HG03460 (cell line): ENCODE measurements around the gene RORC.
"Not testable (repeated sequence)": the region's sequence is repeated elsewhere in the genome, so short reads cannot be mapped to it uniquely, and the experiment has no call there.

ENCODE experiments used
- ATAC-seq: cut with Tn5 transposase; IDR thresholded peaks from one replicate; pipeline ENCODE4 v1.9.1; 2021; ENCODE audit not compliant: unreplicated experiment

Gene RORC

DNA sequence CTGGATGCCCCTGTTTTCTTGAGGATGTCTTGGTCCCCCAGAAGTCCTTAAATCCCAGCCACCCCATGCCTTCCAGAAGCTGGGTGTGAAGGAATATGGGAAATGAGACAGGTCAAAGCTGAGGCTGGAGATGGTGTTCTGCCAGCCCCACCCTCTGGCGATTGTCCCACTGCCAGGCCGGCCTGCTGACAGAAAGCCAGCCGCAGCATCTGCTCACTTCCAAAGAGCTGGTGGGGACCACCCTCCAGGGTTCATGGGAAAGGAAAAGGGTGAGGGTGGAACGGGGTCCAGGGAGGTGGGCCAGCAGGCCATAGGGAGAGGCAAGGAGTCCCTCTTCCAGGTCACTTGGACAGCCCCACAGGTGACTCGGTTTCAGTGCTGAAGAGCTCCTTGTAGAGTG lies 24.5 kb downstream of the RORC start:
- no peak for ATAC-seq

DNA sequence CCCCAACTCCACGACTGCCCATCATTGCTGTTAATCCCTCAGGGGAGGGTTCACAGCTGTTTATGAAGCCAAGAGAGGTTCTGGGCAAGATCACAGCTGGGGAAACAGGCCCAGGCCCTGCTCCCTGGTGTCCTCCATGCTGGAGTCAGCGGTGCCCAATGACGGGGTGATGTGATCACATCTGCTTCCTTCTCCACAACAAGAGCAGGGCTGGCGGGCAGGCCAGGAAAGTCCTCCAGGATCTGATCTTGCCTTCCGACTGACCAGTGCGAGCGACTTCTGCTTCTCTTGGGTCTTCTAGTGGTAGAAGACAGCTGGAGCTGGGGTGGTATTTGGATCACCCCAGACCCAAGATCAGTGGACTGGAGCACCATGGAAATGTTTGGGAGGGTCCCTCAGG lies 25.4 kb downstream of the RORC start:
- ATAC-seq, result no peak

DNA sequence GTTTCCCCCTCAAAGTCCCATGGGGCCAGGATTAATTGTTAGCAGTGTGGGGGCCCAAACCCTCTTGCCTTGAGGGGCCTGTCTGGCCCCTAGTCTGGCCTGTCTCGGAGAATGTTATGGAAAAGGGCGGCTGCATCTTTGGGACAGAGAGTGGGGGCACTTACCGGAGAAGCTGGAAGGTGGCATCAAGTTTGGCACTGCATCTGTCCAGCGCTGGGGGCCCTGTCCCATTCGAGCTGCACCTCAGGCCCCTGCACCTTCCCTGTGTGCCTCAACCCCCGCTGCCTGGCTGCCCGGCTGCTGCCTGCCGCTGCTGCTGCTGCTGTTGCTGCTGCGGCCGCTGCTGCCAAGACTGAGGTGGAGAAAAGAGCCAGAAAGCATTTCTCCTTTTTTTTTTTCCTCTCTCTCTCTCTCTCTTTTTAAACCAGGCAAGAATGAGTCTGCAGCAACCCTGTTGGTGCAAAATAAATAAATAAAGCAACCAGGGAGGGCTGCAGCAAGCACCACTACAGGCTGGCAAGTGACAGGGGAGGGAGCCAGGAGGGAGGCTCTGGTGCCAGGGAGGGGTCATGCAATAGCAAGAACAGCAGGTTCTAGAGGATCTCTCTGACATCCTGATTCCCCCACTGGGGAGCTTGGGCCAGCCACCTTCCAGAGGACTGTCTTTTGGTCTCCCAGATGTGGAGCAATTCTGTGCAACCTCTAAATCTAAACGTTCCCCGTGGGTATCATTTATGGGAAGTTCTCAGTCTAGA lies 26.4 kb downstream of the RORC start, which contains the start of gene LINGO4:
LINGO4 (minus strand) TSS at position 354 of the 755 bp plus-strand sequence. CDS start 2,715 bp downstream, outside the sequence.
- no peak for ATAC-seq

DNA sequence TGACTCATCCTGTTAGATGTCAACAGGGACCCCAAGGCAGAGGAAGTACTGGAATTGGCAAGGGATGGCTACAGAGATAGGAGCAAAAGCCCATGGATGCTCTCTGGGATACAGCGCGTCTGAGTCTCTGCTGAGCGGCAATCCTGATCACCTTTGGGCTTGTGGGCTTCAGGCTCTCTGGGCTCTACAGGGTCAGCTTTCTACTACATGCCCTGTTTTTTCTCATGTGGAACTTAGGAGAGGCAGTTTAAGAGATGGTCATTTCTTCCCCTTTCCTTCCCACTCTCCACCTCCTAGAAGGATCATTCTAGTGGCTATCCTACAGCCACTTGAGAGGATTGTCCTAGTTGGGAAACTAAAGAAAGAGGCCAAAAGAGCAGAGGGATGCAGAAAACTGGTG lies 27.7 kb downstream of the RORC start:
- ATAC-seq, result no peak

DNA sequence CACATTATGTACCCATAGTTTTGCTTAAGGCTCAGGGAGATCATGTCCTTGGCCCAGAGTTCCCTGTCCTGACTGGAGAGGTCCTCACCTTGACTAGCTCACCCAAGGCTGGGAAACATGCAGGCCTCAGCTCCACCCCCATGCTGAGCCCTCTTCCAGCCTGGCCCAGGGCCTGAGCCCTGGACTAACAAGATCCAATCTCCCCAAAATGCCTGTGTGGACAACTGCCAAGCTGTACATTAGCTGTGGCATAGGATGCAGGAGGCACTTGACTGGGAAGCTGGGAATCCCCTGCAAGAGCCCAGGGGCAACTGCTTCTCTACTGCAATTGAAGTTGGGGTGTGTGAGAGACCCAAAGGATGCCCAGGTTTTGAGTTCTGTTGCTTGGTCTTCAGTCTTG lies 28.4 kb downstream of the RORC start:
- no peak for ATAC-seq

DNA sequence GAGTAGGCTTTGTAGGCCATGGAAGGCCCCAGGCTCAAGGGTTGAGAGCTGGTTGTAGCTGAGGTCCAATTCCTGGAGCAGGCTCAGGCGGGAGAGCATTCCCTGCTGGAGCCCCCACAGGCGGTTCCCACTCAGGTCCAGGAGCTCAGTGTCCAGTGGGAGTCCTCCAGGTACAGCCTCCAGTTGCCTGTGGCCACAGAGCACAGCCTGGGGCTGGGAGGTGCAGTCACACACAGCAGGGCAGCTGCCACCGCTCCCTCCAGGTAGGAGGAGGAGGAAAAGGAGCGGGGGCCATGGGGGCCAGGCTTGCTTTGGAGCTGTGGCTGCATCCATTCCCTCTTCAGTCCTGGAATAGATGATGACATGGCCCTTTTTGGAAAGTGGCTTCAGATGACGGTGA lies 29.2 kb downstream of the RORC start:
- no peak for ATAC-seq

DNA sequence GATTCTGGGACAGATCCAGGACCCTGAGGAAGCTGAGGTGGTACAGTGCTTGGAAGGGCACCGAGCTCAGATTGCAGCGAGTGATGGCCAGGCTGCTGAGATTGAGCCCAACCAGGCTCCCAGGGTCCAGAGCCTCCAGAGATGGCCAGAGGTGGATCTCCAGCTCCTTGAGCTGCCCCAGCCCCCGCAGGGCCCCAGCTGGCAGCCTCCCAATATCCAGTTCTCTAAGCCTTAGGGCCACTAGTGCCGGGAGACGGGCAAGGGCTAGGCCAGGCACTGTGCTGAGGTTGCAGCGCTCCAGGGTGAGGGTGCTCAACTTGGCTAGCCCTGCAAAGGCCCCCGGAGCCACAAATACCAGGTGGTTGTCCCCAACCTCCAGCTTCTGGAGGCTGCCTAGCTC lies 29.8 kb downstream of the RORC start:
- ATAC-seq, result no peak

DNA sequence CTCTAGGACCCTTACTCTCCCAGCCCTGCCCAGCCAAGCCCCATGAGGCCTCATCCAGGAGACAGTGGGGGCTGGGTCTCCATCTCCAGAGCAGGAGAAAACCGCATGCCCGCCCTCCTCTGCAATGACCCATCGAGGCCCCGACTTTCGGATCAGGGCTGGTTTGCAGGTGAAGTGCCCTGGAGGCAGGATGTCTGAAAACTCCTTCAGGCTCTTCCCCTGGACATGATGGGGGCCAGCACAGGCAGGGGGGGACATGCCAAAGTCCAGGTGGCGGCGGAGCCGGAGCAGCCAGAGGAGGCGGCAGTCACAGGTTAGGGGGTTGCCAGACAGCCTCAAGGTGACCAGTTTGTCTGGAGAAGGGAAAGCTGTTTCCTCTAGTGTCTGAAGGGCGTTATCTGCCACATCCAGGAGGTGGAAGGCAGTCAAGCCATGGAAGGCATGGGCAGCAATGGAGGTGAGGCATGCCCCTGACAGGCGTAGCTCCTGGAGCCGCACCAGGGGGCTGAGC lies 30.2 kb downstream of the RORC start:
- no peak for ATAC-seq

DNA sequence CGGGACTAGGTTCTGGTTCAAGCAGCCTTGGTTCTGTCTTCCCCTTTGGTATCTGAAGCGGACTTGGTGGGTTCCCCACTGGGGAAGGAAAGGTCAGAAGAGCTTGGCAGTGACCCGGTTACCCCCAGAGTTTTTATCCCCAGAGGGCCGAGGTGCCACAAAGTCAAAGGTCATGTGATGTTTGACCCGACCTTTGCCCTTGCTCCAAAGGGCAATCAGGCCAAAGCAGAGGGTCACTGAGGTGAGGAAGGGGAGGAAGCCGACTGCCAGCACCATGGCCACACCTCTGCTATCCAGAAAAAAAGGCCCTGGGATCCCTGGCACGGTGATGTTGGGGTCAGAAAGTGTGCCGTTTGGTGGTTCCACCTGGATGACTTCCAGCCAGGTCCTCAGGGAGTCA lies 30.8 kb downstream of the RORC start:
- ATAC-seq, result no peak

DNA sequence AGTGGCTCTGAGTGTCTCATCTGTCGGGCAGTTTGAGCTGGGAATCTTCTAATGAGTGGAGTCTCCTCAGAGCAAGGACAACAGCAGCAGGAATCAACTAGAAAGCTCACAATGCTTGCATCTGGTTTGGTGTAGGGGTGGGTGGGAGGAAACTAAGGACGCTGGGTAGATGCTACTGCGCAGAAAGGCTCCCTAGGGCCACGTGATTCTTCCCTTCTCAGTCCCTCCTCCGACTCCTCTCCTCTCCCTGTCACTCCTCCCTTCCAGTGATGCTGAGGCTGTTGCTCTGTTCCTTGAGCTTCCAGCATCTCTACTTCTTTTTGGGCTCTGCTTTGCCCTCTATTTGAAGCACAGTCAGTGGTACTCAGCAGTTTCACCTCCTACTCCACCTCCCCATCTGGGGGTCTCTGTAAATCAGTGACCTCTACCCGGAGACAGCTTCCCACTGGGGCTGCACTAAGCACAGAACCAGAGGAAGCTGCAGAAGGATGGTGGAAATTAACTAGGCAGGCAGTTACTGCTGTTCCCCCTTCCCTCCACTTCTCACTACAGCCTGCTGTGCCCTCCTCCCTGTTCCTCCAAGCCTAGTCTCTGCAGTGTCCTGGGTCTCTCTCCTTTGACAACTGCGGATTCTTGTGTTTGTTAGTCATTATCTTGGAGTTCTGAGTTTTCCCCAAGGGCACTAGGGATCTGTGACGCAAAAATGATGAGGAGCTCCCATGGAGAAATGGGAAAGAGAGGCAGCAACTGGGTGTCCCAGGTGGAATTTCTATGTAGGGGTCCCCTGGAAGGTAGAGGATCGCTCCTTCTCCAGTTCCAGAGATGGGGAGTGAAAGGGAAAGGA lies 32.2 kb downstream of the RORC start:
- no peak for ATAC-seq

DNA sequence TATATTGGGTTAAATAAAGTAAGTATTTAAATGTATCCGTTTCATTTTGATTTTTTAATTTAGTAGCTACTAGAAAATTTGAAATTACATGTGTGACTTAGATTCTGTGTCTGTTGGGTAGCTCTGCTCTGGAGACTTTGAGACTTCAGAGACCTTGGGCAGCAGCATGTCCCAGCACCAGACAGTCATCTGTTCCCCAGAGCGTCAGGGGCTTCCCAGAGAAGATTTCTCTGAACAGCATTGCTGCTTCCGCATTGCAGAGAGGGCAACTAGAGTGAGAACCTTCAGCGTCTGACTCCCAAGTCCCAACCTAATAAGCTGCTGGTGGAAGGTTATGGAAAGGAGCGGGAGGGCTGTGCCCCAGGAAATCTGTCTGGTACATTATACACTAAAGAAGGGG lies 33.0 kb downstream of the RORC start:
- no peak for ATAC-seq

DNA sequence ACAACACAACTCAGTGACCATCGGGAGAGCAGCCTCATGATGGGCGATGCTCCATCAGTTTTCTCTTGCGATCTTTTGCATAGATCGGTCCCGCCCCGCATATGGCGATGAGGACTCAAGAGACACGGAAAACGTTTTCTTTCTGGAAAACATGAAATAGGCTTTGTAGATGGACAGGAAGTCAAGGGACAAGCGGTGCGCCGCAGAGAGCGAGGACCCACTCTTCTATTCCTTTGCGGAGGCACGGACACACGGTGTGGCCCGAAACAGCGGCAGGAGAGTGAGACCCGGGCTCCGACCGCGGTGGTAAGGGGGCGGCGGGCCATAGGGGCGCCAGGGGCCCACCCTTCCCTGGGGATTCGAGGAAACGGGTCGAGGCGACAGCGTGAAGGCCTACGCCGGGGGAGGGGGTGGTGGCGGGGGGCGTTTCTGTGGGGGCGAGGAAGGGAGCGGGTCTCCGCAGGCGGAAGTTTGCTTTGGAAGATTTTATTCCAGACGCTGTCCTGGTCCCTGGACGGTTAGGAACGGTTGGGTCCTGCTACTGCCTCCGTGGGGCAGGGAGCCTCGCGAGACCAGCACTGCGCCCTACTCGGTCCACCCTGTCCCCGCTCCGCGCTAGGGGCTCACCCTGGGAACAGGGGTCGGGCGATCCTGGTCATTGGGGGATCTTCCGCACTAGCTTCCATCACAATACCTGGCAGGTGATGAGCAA lies 40.5 kb downstream of the RORC start:
- no peak for ATAC-seq

DNA sequence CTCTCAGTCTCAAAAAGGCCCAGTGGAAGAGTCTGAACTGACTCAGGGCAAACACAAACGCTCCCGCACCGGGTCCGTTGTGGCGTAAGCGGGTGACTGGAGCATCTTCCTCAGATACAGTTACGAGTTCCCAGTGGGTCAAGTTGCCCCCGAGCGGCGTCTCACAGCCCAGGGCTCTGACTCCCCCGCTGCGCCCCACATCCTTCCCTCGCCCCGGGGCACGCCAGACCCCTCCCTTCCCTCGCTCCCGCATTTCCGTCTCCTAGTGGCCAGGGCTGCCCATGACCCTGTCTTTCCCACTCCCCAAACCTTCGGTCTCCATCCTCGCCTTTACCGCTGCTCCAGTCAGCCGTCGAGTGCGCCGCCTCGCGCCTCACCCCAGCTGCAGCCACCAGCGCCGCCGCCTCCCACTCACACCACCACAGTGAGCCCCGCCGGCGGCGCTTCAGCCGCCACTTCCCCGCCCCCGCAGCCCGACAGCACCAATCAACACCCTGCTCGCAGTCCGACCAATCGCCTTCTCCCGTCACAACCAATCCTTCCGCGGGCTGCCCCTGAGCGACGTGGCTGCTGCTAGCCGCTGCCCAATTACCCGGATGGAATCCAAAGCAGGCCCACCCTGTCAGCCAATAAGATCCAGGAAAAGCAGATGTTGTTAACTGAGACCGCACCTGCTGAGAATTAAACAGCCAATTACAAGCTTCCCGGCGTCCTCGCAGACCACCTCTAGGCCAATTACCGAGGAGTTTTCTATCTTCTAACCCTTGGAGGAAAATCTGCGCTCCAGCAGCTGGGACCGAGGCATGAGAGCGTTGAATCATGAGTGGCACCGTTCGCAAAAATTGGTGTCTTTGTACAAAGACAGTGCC lies 41.3 kb downstream of the RORC start, which contains the start of gene TDRKH:
TDRKH (minus strand) TSS at position 430 of the 869 bp plus-strand sequence. CDS start 7,478 bp downstream, outside the sequence.
- ATAC-seq, result peak; percentile 95

DNA sequence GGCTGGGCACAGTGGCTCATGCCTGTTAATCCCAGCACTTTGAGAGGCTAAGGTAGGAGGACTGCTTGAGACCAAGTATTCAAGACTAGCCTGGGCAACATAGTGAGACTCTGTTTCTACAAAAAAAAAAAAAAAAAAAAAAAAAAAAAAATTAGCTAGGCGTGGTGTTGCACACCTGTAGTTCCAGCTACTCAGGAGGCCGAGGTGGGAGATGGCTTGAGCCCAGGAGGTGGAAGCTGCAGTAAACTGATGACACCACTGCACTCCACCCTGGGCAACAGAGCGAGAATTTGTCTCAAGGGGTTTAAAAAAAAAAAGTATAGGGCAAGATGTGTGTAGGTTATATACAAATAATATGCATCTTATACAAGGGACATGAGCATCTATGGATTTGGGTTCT lies 43.9 kb downstream of the RORC start:
- no peak for ATAC-seq

DNA sequence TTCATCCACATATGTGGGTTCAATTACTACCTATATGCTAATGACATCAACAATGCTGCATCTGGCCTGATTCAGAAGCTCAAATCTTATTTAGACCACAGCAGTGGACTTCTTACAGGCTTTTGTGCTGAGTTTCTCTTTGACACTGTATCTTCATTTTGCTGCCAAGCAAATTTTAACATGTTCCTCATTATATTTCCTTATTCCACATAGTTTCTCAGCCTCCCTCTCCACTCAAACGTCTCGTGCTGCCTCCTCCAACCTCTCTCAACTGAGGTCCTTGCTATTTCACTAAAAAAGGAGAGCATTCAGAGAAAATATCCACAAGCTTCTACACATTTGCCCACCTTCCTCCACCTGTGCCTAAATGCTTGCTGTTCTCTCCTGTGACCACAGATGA lies 47.8 kb downstream of the RORC start:
- no peak for ATAC-seq

DNA sequence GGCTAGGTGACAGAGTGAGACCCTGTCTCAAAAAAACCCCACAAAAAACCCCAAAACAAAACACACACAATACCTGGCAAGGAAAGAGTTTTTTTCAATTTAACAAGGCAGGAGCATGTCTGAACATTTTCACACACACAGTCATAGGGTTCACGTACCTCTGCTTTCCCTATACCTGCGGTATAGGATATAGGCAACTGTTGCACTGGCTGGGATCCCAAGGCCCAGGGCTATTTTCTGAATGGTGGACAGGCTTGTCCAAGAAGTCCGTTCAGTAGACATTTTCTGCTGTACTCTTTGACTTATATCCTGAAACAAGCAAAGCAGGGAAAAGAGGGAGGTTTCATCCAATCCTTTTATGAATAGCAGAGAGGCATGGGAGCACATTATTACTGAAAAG lies 48.9 kb downstream of the RORC start:
- no peak for ATAC-seq

DNA sequence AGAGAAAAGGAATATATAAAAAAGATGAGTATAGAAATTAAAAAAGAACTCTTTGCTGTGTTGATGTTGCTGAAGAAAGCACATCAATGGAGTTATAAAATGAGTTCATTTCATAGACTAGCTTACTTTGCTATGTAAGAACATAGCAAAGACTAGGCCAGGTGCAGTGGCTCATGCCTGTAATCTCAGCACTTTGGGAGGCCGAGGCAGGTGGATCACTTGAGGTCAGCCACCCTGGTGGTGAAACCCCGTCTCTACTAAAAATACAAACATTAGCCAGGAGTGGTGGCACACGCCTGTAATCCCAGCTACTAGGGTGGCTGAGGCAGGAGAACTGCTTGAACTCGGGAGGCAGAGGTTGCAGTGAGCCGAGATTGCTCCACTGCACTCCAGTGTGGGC lies 49.6 kb downstream of the RORC start:
- ATAC-seq, result not testable (repeated sequence)

DNA sequence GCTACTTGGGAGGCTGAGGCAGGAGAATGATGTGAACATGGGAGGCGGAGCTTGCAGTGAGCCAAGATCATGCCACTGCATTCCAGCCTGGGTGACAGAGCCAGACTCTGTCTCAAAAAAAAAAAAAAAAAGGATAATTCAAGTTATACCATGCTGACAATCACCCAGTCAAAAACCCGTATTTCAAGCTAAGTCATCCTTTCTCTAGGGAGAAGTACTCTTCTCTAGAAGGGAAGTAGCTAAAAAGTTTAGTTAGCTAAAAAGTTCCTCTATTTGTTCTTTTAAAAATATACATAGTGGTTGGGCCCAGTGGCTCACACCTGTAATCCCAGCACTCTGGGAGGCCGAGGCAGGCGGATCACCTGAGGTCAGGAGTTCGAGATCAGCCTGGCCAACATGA lies 50.9 kb downstream of the RORC start:
- not testable (repeated sequence) for ATAC-seq

DNA sequence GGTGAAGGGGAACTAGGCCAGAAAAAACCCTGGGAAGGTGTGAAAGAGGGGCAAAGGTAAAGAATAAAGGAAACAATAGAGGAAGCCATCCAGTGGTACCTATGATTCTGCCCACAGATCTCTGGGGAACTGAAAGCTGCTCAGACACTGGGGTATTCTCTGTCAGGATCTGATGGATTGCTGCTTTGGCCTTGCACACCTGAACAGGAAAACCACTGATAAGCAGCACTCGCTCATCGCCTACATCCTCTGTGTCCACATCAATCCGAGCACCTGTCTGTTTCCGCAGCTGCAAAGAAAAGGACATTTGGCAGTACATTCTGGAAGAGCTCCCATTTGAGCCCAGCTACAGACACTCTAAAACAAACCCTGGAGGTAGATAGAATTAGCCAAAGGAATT lies 51.8 kb downstream of the RORC start:
- no peak for ATAC-seq

DNA sequence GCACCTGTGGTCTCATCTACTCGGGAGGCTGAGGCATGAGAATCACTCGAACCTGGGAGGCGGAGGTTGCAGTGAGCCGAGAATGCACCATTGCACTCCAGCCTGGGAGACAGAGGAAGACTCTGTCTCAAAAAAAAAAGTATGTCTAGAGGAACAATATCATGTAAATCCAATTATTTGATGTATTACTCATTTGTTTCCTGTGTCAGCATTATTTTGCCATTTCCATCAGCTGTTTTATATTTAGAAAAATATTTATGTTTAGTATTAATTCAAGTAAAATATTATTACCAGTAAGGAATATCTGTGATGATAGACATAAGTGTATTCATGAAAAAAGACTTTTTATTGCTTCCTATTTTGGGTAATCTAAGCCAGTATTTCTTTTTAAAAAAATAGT lies 54.3 kb downstream of the RORC start:
- ATAC-seq, result no peak
